ENCODE results near the gene EPS8L2. TPM values are rescaled to one million over a fixed set of nuclear protein-coding genes. Genes with fewer than 3 reads are reported as not detected.

EPS8L2 gene
- total RNA-seq, 1 experiment from 2014 or later, result 92.8 TPM

DNA sequence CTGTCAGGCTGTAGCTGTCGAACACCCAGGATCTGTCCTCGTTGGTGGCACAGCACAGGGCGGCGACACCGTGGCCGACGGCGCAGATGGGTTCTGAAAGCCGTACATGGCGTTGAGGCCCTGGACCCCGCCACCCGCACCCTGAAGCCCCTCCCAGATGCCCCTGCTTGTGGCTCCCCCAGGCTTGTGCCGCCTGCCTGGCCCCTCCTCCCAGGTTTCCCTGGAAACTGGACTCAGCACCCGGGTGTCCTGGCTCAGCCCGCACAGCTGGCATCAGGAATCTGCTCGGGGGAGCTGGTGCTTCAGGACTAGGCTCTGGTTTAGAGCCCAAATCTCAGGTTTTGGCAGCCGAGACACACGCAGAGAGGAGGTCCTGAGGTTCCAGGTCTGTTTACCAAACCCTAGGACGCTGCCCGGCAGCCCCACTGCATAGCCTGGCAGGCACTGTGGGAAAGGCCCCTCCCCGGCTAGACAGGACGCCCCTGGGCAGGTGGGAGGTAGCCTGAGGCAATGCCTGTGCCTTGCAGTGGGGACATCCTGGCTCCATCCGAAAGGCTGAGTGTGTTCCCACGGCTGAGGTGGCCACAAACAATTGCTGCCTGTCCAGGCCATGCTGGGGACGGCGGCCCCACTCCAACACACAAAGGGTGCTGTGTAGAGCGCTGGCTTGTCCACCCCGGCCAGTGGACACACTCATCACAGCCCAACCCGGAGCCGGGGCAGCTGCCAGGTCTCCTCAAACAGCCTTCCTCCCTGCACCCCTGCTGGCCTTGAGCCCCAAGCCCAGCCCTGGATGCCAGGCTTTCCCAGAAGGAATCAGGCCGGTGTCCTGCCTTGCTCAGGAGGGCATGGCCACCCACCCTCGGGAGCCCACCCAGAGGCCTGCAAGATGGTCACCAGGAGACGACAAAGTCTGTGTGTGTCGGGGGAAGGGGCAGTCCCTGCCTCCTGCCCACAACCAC lies 66.7 kb downstream of the EPS8L2 start:
- Histone ChIP-seq H3K79me2 (ENCODE audit: insufficient read depth, low read length) (peaks cover 4% of the 10 kb centered on the region; the same call in 1 of the 2 replicates), H3K9ac (ENCODE audit: extremely low read depth, insufficient read length, low read length) (no peak overlapping the region), H4K20me1 (ENCODE audit: control insufficient read depth, insufficient read depth, insufficient read length) (no peaks in the 10 kb centered on the region), H3K27ac (ENCODE audit: insufficient read length, low read depth, low read length) (no peak overlapping the region), H3K4ac (ENCODE audit: low read depth, low read length) (no peak overlapping the region), H3K14ac (ENCODE audit: insufficient read depth, low read length) (no peak overlapping the region; the same call in 1 of the 2 replicates), H4K5ac (ENCODE audit: insufficient read length, low read depth, low read length) (no peak overlapping the region), H2BK5ac (ENCODE audit: insufficient read length, low read length) (no peak overlapping the region), H3K56ac (ENCODE audit: insufficient read length, low read depth, low read length) (no peak overlapping the region), H3K79me1 (ENCODE audit: insufficient read depth, low read depth, low read length, poor library complexity, severe bottlenecking) (peaks cover 8% of the 10 kb centered on the region), H2BK20ac (ENCODE audit: low read depth, low read length, poor library complexity, severe bottlenecking) (no peak overlapping the region), H2BK120ac (ENCODE audit: low read depth, low read length, poor library complexity, severe bottlenecking) (no peak overlapping the region), H2BK12ac (ENCODE audit: insufficient read length, low read depth, low read length) (no peak overlapping the region), H3K27me3 (ENCODE audit: insufficient read depth, low read length) (no peaks in the 10 kb centered on the region), H4K91ac (ENCODE audit: insufficient read length, low read depth, low read length) (no peak overlapping the region), H2AFZ (ENCODE audit: low read length) (no peak overlapping the region), H4K8ac (replicated peaks; ENCODE audit: insufficient read length, low read depth, low read length) (no peak overlapping the region), H3K23me2 (ENCODE audit: insufficient read length, low read depth, low read length, poor library complexity, severe bottlenecking) (peaks cover 7% of the 10 kb centered on the region), H3T11ph (ENCODE audit: low read length) (no peak overlapping the region), H2BK15ac (ENCODE audit: low read depth, low read length) (no peak overlapping the region), H3K4me2 (ENCODE audit: insufficient read depth, insufficient read length, low read length) (no peak overlapping the region), H3K9me3 (ENCODE audit: control insufficient read depth, low read depth, low read length) (no peaks in the 10 kb centered on the region), H2AK5ac (ENCODE audit: insufficient read length, low read length) (no peak overlapping the region), H3K23ac (ENCODE audit: insufficient read length, low read depth, low read length) (no peak overlapping the region), H3K18ac (ENCODE audit: insufficient read length, low read depth, low read length) (no peak overlapping the region), H3K4me1 (ENCODE audit: insufficient read depth, low read length) (no peaks in the 10 kb centered on the region)
- TF ChIP-seq, protein P1, sequence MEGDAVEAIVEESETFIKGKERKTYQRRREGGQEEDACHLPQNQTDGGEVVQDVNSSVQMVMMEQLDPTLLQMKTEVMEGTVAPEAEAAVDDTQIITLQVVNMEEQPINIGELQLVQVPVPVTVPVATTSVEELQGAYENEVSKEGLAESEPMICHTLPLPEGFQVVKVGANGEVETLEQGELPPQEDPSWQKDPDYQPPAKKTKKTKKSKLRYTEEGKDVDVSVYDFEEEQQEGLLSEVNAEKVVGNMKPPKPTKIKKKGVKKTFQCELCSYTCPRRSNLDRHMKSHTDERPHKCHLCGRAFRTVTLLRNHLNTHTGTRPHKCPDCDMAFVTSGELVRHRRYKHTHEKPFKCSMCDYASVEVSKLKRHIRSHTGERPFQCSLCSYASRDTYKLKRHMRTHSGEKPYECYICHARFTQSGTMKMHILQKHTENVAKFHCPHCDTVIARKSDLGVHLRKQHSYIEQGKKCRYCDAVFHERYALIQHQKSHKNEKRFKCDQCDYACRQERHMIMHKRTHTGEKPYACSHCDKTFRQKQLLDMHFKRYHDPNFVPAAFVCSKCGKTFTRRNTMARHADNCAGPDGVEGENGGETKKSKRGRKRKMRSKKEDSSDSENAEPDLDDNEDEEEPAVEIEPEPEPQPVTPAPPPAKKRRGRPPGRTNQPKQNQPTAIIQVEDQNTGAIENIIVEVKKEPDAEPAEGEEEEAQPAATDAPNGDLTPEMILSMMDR (conservative IDR thresholded peaks at IDR 0.05), result no peak
- WGBS (ENCODE audit: extremely low coverage, insufficient read length, low lambda C conversion rate), result no CpG with 5 or more reads among the region's 34 CpGs
- DNase-seq, result no peak
- H3K36me3 Mint-ChIP-seq (ENCODE audit: insufficient read depth in 1 of 3, low read depth in 3 of 3), result peaks cover 2 to 24% (median 18%) of the 10 kb centered on the region in 3 experiments; a peak in 6 of 7 replicates
- H3K4me1 Mint-ChIP-seq, result peaks cover 10 to 14% of the 10 kb centered on the region in 2 experiments
- H3K9me3 Mint-ChIP-seq, result no peaks in the 10 kb centered on the region
- no peak overlapping the region for H3K27ac Mint-ChIP-seq
- H3K4me3 Mint-ChIP-seq, result no peak overlapping the region
- H3K27me3 Mint-ChIP-seq (ENCODE audit: low read depth), result no peaks in the 10 kb centered on the region
